ENCODE measurements around the gene ASS1.

ASS1 gene

DNA sequence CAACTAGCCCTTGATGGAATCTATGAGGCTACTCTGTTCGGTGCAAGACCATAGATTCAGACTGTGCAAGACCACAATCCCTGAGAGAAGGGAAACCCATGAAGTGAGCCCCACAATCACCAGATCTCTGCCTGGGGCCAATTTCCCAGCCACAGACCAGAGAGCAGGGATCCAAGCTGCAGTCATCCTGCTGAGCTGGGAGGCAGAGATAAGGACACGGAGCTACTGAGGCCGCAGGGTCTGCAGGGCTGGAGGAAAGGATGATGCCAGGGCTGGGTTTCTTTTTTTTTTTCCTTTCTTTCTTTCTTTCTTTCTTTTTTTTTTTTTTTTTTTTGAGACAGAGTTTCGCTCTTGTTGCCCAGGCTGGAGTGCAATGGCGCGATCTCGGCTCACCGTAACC is 86.9 kb downstream of the ASS1 start:
- TF ChIP-seq GFI1B (tag by site-specific recombination; IDR thresholded peaks at IDR 0.05) (no peak), KLF16 (tag by site-specific recombination; IDR thresholded peaks at IDR 0.05) (no peak), PRDM1 (tag by site-specific recombination; IDR thresholded peaks at IDR 0.05) (no peak), ZNF747 (tag by site-specific recombination; IDR thresholded peaks at IDR 0.05) (no peak), ZNF311 (tag by site-specific recombination; IDR thresholded peaks at IDR 0.05; ENCODE audit: borderline replicate concordance) (no peak), GLIS2 (tag by site-specific recombination; IDR thresholded peaks at IDR 0.05) (no peak), ZNF221 (tag by site-specific recombination; IDR thresholded peaks at IDR 0.05; ENCODE audit: borderline replicate concordance) (no peak), ZNF24 (tag by site-specific recombination; IDR thresholded peaks at IDR 0.05) (no peak)
- TF ChIP-seq, protein P1, sequence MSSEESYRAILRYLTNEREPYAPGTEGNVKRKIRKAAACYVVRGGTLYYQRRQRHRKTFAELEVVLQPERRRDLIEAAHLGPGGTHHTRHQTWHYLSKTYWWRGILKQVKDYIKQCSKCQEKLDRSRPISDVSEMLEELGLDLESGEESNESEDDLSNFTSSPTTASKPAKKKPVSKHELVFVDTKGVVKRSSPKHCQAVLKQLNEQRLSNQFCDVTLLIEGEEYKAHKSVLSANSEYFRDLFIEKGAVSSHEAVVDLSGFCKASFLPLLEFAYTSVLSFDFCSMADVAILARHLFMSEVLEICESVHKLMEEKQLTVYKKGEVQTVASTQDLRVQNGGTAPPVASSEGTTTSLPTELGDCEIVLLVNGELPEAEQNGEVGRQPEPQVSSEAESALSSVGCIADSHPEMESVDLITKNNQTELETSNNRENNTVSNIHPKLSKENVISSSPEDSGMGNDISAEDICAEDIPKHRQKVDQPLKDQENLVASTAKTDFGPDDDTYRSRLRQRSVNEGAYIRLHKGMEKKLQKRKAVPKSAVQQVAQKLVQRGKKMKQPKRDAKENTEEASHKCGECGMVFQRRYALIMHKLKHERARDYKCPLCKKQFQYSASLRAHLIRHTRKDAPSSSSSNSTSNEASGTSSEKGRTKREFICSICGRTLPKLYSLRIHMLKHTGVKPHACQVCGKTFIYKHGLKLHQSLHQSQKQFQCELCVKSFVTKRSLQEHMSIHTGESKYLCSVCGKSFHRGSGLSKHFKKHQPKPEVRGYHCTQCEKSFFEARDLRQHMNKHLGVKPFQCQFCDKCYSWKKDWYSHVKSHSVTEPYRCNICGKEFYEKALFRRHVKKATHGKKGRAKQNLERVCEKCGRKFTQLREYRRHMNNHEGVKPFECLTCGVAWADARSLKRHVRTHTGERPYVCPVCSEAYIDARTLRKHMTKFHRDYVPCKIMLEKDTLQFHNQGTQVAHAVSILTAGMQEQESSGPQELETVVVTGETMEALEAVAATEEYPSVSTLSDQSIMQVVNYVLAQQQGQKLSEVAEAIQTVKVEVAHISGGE (tag by site-specific recombination; conservative IDR thresholded peaks at IDR 0.05; ENCODE audit: low read depth): no peak
- TF ChIP-seq, protein P2, sequence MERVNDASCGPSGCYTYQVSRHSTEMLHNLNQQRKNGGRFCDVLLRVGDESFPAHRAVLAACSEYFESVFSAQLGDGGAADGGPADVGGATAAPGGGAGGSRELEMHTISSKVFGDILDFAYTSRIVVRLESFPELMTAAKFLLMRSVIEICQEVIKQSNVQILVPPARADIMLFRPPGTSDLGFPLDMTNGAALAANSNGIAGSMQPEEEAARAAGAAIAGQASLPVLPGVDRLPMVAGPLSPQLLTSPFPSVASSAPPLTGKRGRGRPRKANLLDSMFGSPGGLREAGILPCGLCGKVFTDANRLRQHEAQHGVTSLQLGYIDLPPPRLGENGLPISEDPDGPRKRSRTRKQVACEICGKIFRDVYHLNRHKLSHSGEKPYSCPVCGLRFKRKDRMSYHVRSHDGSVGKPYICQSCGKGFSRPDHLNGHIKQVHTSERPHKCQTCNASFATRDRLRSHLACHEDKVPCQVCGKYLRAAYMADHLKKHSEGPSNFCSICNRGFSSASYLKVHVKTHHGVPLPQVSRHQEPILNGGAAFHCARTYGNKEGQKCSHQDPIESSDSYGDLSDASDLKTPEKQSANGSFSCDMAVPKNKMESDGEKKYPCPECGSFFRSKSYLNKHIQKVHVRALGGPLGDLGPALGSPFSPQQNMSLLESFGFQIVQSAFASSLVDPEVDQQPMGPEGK (tag by site-specific recombination; IDR thresholded peaks at IDR 0.05): no peak
- H3K36me3 ChIP-seq (ENCODE audit: control insufficient read depth in 2 of 2, insufficient read depth in 1 of 2, low read length in 2 of 2): no peaks in the 10 kb centered on the region
- no peaks in the 10 kb centered on the region for H3K4me1 ChIP-seq (ENCODE audit: control insufficient read depth, insufficient read depth, low read length)
- H3K27ac ChIP-seq (ENCODE audit: extremely low read depth, low read depth, low read length): no peak overlapping the region
- no peak overlapping the region for H3K4me3 ChIP-seq (ENCODE audit: low read depth, low read length)
- POLR2A ChIA-PET: interaction anchor here (0.6 kb wide), 1 partner anchor 45 kb away, joined by 5 read pairs; no protein-coding TSS in a partner anchor
- H3K9me3 ChIP-seq (ENCODE audit: control insufficient read depth, insufficient read depth, low read depth, low read length): no peaks in the 10 kb centered on the region
- CTCF ChIA-PET: no interaction called here

DNA sequence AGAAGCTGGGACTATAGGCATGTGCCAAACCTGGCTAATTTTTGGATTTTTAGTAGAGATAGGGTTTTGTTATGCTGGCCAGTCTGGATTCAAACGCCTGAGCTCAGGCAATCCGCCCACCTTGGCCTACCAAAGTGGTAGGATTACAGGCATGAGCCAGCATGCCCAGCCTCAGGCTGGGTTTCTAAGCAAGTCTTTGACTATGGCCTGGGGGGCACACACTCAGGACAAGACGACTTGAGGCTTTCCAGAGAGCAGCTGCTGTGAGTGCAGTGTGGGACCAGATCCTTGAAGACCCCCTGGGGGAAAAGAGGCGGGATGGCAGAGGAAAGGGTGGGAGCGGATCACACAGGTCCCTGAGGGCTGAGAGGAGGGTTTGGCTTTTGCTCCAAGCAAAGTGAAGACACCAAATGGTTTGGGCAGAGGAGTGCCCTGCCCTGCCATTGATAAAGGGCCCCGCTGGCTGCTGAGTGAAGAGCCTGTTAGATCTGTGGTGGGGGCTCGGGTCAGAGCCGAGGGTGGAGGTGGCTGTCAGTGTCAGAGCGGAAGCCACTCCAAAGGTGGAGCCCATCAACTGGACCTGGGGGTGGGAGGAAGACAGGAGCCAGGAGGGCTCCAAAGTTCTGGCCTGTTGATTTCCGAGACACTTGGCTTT is 87.8 kb downstream of the ASS1 start:
- ChIA-PET CTCF (no interaction called here), POLR2A (no interaction called here)
- no peaks in the 10 kb centered on the region for H3K36me3 ChIP-seq (ENCODE audit: control insufficient read depth in 2 of 2, insufficient read depth in 1 of 2, low read length in 2 of 2)
- H3K27ac ChIP-seq (ENCODE audit: extremely low read depth, low read depth, low read length): no peak overlapping the region
- H3K4me1 ChIP-seq (ENCODE audit: control insufficient read depth, insufficient read depth, low read length): no peaks in the 10 kb centered on the region
- TF ChIP-seq GLIS2 (tag by site-specific recombination; IDR thresholded peaks at IDR 0.05) (no peak), EGR2 (tag by site-specific recombination; IDR thresholded peaks at IDR 0.05; ENCODE audit: low read depth) (peak; percentile 32; the same call in 1 of the 2 replicates), REPIN1 (tag by site-specific recombination; IDR thresholded peaks at IDR 0.05; ENCODE audit: low read depth) (no peak), ZFP69B (tag by site-specific recombination; IDR thresholded peaks at IDR 0.05) (no peak), ZNF561 (tag by site-specific recombination; IDR thresholded peaks at IDR 0.05; ENCODE audit: borderline replicate concordance) (no peak), ZNF394 (tag by site-specific recombination; IDR thresholded peaks at IDR 0.05; ENCODE audit: borderline replicate concordance) (no peak), ZNF621 (tag by site-specific recombination; IDR thresholded peaks at IDR 0.05) (no peak), ZBTB48 (tag by site-specific recombination; IDR thresholded peaks at IDR 0.05) (no peak), ZFHX2 (tag by site-specific recombination; conservative IDR thresholded peaks at IDR 0.05) (peak; percentile 65), ZSCAN16 (tag by site-specific recombination; IDR thresholded peaks at IDR 0.05) (no peak), ZNF202 (tag by site-specific recombination; IDR thresholded peaks at IDR 0.05; ENCODE audit: borderline replicate concordance) (no peak), ZNF660 (tag by site-specific recombination; IDR thresholded peaks at IDR 0.05) (no peak)
- TF ChIP-seq, protein P3, sequence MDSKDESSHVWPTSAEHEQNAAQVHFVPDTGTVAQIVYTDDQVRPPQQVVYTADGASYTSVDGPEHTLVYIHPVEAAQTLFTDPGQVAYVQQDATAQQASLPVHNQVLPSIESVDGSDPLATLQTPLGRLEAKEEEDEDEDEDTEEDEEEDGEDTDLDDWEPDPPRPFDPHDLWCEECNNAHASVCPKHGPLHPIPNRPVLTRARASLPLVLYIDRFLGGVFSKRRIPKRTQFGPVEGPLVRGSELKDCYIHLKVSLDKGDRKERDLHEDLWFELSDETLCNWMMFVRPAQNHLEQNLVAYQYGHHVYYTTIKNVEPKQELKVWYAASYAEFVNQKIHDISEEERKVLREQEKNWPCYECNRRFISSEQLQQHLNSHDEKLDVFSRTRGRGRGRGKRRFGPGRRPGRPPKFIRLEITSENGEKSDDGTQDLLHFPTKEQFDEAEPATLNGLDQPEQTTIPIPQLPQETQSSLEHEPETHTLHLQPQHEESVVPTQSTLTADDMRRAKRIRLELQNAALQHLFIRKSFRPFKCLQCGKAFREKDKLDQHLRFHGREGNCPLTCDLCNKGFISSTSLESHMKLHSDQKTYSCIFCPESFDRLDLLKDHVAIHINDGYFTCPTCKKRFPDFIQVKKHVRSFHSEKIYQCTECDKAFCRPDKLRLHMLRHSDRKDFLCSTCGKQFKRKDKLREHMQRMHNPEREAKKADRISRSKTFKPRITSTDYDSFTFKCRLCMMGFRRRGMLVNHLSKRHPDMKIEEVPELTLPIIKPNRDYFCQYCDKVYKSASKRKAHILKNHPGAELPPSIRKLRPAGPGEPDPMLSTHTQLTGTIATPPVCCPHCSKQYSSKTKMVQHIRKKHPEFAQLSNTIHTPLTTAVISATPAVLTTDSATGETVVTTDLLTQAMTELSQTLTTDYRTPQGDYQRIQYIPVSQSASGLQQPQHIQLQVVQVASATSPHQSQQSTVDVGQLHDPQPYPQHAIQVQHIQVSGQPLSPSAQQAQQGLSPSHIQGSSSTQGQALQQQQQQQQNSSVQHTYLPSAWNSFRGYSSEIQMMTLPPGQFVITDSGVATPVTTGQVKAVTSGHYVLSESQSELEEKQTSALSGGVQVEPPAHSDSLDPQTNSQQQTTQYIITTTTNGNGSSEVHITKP (tag by site-specific recombination; IDR thresholded peaks at IDR 0.05): no peak
- TF ChIP-seq, protein P4, sequence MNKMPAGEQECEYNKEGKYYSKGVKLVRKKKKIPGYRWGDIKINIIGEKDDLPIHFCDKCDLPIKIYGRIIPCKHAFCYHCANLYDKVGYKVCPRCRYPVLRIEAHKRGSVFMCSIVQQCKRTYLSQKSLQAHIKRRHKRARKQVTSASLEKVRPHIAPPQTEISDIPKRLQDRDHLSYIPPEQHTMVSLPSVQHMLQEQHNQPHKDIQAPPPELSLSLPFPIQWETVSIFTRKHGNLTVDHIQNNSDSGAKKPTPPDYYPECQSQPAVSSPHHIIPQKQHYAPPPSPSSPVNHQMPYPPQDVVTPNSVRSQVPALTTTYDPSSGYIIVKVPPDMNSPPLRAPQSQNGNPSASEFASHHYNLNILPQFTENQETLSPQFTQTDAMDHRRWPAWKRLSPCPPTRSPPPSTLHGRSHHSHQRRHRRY (tag by site-specific recombination; IDR thresholded peaks at IDR 0.05): no peak
- H3K9me3 ChIP-seq (ENCODE audit: control insufficient read depth, insufficient read depth, low read depth, low read length): no peaks in the 10 kb centered on the region
- H3K4me3 ChIP-seq (ENCODE audit: low read depth, low read length): no peak overlapping the region
